GM23338 (cell line): ENCODE data around the gene GPR146. TPM values are rescaled to one million over a fixed set of nuclear protein-coding genes. Genes with fewer than 3 reads are reported as not detected.

Source experiments
- CREB1 ChIP-seq: fragments of 250-450 bp; sonication (Bioruptor Pico); IDR thresholded peaks from 2 replicates; pipeline ENCODE4 v1.5.0; 2020; ENCODE audit warnings: low read depth, mild to moderate bottlenecking, moderate library complexity
- EZH2 ChIP-seq: fragments of 200-600 bp; sonication (generic); IDR thresholded peaks from one replicate; pipeline ENCODE4 v1.8.0; 2017; ENCODE audit warnings: antibody characterized with exemption, mild to moderate bottlenecking, low read depth; ENCODE audit not compliant: unreplicated experiment
- EZH2phosphoT487 ChIP-seq: fragments of 200-600 bp; sonication (generic); IDR thresholded peaks from one replicate; pipeline ENCODE4 v1.8.1; 2018; ENCODE audit warnings: antibody characterized with exemption; ENCODE audit not compliant: unreplicated experiment
- polyA plus RNA-seq: library from polyadenylated mRNA; unstranded; fragments of >200 nt; fragmentation: Nextera tagmentation; extraction: Ambion mirVana; gene quantifications from 2 replicates; pipeline ENCODE4 v1.2.1, GENCODE V29; 2016
- total RNA-seq: library from RNA; depleted of rRNA; stranded (reverse); fragments of >200 nt; shearing (Covaris generic); gene quantifications from 2 replicates; pipeline ENCODE4 v1.2.3, GENCODE V29; 2014
- TF ChIP-seq, protein P1 (sequence below): fragments of 250-450 bp; sonication (Bioruptor Pico); IDR thresholded peaks from 2 replicates; pipeline ENCODE4 v1.5.0; 2020; ENCODE audit warnings: mild to moderate bottlenecking, moderate library complexity
- TF ChIP-seq, protein P2 (sequence below): IDR thresholded peaks from one replicate; pipeline ENCODE4 v1.6.1; 2018; ENCODE audit warnings: antibody characterized with exemption; ENCODE audit not compliant: unreplicated experiment
- TF ChIP-seq, protein P3 (sequence below): IDR thresholded peaks from 2 replicates; pipeline ENCODE4 v1.6.1; 2016; ENCODE audit warnings: antibody characterized with exemption

Gene GPR146
- total and polyA plus RNA-seq, 2 experiments from 2014 or later, result 0.28 to 0.37 TPM

DNA sequence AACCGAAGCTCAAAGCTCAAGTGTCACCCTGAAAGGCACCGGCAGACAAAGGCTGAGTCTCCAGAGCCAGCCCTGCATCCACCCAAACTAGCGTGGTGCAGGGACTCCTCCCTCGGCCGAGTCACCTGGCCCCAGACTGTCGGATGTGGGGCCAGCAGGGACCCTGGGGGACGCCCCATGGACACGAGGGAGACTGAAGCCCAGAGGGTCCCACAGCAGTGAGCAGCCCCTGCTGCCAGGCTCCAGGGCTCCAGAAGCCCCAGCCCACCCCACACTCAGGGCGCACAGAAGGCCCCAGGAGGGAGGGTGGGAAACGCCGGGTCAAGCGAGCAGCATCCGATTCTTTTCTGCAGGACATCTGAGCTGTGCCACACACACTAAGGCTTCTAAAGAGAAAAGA, 20.2 kb downstream of the GPR146 start (continued):
- TF ChIP-seq, protein P1, sequence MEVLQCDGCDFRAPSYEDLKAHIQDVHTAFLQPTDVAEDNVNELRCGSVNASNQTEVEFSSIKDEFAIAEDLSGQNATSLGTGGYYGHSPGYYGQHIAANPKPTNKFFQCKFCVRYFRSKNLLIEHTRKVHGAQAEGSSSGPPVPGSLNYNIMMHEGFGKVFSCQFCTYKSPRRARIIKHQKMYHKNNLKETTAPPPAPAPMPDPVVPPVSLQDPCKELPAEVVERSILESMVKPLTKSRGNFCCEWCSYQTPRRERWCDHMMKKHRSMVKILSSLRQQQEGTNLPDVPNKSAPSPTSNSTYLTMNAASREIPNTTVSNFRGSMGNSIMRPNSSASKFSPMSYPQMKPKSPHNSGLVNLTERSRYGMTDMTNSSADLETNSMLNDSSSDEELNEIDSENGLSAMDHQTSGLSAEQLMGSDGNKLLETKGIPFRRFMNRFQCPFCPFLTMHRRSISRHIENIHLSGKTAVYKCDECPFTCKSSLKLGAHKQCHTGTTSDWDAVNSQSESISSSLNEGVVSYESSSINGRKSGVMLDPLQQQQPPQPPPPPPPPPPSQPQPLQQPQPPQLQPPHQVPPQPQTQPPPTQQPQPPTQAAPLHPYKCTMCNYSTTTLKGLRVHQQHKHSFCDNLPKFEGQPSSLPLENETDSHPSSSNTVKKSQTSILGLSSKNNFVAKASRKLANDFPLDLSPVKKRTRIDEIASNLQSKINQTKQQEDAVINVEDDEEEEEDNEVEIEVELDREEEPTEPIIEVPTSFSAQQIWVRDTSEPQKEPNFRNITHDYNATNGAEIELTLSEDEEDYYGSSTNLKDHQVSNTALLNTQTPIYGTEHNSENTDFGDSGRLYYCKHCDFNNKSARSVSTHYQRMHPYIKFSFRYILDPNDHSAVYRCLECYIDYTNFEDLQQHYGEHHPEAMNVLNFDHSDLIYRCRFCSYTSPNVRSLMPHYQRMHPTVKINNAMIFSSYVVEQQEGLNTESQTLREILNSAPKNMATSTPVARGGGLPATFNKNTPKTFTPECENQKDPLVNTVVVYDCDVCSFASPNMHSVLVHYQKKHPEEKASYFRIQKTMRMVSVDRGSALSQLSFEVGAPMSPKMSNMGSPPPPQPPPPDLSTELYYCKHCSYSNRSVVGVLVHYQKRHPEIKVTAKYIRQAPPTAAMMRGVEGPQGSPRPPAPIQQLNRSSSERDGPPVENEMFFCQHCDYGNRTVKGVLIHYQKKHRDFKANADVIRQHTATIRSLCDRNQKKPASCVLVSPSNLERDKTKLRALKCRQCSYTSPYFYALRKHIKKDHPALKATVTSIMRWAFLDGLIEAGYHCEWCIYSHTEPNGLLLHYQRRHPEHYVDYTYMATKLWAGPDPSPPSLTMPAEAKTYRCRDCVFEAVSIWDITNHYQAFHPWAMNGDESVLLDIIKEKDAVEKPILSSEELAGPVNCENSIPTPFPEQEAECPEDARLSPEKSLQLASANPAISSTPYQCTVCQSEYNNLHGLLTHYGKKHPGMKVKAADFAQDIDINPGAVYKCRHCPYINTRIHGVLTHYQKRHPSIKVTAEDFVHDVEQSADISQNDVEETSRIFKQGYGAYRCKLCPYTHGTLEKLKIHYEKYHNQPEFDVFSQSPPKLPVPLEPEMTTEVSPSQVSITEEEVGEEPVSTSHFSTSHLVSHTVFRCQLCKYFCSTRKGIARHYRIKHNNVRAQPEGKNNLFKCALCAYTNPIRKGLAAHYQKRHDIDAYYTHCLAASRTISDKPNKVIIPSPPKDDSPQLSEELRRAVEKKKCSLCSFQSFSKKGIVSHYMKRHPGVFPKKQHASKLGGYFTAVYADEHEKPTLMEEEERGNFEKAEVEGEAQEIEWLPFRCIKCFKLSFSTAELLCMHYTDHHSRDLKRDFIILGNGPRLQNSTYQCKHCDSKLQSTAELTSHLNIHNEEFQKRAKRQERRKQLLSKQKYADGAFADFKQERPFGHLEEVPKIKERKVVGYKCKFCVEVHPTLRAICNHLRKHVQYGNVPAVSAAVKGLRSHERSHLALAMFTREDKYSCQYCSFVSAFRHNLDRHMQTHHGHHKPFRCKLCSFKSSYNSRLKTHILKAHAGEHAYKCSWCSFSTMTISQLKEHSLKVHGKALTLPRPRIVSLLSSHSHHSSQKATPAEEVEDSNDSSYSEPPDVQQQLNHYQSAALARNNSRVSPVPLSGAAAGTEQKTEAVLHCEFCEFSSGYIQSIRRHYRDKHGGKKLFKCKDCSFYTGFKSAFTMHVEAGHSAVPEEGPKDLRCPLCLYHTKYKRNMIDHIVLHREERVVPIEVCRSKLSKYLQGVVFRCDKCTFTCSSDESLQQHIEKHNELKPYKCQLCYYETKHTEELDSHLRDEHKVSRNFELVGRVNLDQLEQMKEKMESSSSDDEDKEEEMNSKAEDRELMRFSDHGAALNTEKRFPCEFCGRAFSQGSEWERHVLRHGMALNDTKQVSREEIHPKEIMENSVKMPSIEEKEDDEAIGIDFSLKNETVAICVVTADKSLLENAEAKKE (CRISPR knock-in tag), result no peak
- TF ChIP-seq, protein P2, sequence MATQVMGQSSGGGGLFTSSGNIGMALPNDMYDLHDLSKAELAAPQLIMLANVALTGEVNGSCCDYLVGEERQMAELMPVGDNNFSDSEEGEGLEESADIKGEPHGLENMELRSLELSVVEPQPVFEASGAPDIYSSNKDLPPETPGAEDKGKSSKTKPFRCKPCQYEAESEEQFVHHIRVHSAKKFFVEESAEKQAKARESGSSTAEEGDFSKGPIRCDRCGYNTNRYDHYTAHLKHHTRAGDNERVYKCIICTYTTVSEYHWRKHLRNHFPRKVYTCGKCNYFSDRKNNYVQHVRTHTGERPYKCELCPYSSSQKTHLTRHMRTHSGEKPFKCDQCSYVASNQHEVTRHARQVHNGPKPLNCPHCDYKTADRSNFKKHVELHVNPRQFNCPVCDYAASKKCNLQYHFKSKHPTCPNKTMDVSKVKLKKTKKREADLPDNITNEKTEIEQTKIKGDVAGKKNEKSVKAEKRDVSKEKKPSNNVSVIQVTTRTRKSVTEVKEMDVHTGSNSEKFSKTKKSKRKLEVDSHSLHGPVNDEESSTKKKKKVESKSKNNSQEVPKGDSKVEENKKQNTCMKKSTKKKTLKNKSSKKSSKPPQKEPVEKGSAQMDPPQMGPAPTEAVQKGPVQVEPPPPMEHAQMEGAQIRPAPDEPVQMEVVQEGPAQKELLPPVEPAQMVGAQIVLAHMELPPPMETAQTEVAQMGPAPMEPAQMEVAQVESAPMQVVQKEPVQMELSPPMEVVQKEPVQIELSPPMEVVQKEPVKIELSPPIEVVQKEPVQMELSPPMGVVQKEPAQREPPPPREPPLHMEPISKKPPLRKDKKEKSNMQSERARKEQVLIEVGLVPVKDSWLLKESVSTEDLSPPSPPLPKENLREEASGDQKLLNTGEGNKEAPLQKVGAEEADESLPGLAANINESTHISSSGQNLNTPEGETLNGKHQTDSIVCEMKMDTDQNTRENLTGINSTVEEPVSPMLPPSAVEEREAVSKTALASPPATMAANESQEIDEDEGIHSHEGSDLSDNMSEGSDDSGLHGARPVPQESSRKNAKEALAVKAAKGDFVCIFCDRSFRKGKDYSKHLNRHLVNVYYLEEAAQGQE, result no peak
- TF ChIP-seq, protein P3, sequence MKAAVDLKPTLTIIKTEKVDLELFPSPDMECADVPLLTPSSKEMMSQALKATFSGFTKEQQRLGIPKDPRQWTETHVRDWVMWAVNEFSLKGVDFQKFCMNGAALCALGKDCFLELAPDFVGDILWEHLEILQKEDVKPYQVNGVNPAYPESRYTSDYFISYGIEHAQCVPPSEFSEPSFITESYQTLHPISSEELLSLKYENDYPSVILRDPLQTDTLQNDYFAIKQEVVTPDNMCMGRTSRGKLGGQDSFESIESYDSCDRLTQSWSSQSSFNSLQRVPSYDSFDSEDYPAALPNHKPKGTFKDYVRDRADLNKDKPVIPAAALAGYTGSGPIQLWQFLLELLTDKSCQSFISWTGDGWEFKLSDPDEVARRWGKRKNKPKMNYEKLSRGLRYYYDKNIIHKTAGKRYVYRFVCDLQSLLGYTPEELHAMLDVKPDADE, result no peak
- no peak for TF ChIP-seq EZH2phosphoT487
- no peak for TF ChIP-seq CREB1 (CRISPR knock-in tag)
- TF ChIP-seq EZH2, result no peak
